Muscle layer of colon (tissue), 2 donors: ENCODE measurements around the gene DBH.

Experiments used
- H3K27ac ChIP-seq: one replicate; pipeline ENCODE4 v1.7.0; 2013; ENCODE audit warnings: low read depth, mild to moderate bottlenecking, low read length, moderate library complexity
- H3K27me3 ChIP-seq, 2 donors: one replicate each; pipeline ENCODE4 v1.7.0; 2013; ENCODE audit warnings: low read length in 2 of 2, mild to moderate bottlenecking in 2 of 2; ENCODE audit not compliant: insufficient read depth in 2 of 2, control insufficient read depth in 1 of 2
- H3K36me3 ChIP-seq: one replicate; pipeline ENCODE4 v1.7.0; 2013; ENCODE audit warnings: mild to moderate bottlenecking, low read length; ENCODE audit not compliant: insufficient read depth
- H3K4me1 ChIP-seq: one replicate; pipeline ENCODE4 v1.7.0; 2013; ENCODE audit warnings: mild to moderate bottlenecking, low read length; ENCODE audit not compliant: insufficient read depth
- H3K4me3 ChIP-seq, 2 donors: one replicate each; pipeline ENCODE4 v1.7.0; 2013; ENCODE audit warnings: low read length in 2 of 2, low read depth in 1 of 2, mild to moderate bottlenecking in 1 of 2, moderate library complexity in 1 of 2
- H3K9ac ChIP-seq: one replicate; pipeline ENCODE4 v1.7.0; 2013; ENCODE audit warnings: low read length
- H3K9me3 ChIP-seq: one replicate; pipeline ENCODE4 v1.7.0; 2013; ENCODE audit warnings: mild to moderate bottlenecking, low read length
- donor health status: abdominal sarcoma.
- donor health status: Adenocarcinoma of cecum.

Gene DBH

GRCh38 chr9:133595910-133596309 is 40.3 kb upstream of the DBH start:
- Histone ChIP-seq H3K9ac (no peak overlapping the region), H3K27ac (no peak overlapping the region), H3K27me3 (peaks cover 0 to 10% of the 10 kb centered on the region in 2 donors), H3K9me3 (peaks cover 12% of the 10 kb centered on the region), H3K36me3 (no peaks in the 10 kb centered on the region), H3K4me3 (no peak overlapping the region), H3K4me1 (no peaks in the 10 kb centered on the region)

GRCh38 chr9:133597316-133597957 is 38.7 kb upstream of the DBH start:
- Histone ChIP-seq H3K4me1 (no peaks in the 10 kb centered on the region), H3K4me3 (no peak overlapping the region), H3K27ac (no peak overlapping the region), H3K36me3 (no peaks in the 10 kb centered on the region), H3K27me3 (peaks cover 0 to under 1% of the 10 kb centered on the region in 2 donors), H3K9ac (no peak overlapping the region), H3K9me3 (peaks cover 12% of the 10 kb centered on the region)

GRCh38 chr9:133598978-133599377 is 37.2 kb upstream of the DBH start:
- H3K27ac ChIP-seq, result no peak overlapping the region
- H3K27me3 ChIP-seq, result no peaks in the 10 kb centered on the region
- no peak overlapping the region for H3K9ac ChIP-seq
- peaks cover 12% of the 10 kb centered on the region for H3K9me3 ChIP-seq
- H3K36me3 ChIP-seq, result no peaks in the 10 kb centered on the region
- H3K4me1 ChIP-seq, result no peaks in the 10 kb centered on the region
- no peak overlapping the region for H3K4me3 ChIP-seq

- H3K36me3 ChIP-seq, result no peaks in the 10 kb centered on the region
- peaks cover 12% of the 10 kb centered on the region for H3K9me3 ChIP-seq
- H3K4me3 ChIP-seq, result no peak overlapping the region
- no peak overlapping the region for H3K27ac ChIP-seq
- H3K4me1 ChIP-seq, result no peaks in the 10 kb centered on the region
- H3K27me3 ChIP-seq, result peaks cover 0 to 6% of the 10 kb centered on the region in 2 donors
- H3K9ac ChIP-seq, result no peak overlapping the region
Observed at GRCh38 chr9:133599470-133600173, 36.5 kb upstream of the DBH start.

GRCh38 chr9:133600739-133601138 is 35.4 kb upstream of the DBH start:
- no peak overlapping the region for H3K27ac ChIP-seq
- no peaks in the 10 kb centered on the region for H3K4me1 ChIP-seq
- no peaks in the 10 kb centered on the region for H3K36me3 ChIP-seq
- H3K27me3 ChIP-seq, result peaks cover 0 to 7% of the 10 kb centered on the region in 2 donors
- H3K9ac ChIP-seq, result no peak overlapping the region
- H3K4me3 ChIP-seq, result no peak overlapping the region
- H3K9me3 ChIP-seq, result peaks cover 12% of the 10 kb centered on the region

GRCh38 chr9:133601746-133602145 is 34.4 kb upstream of the DBH start:
- H3K9ac ChIP-seq, result no peak overlapping the region
- H3K4me1 ChIP-seq, result no peaks in the 10 kb centered on the region
- H3K4me3 ChIP-seq, result no peak overlapping the region
- peaks cover 9% of the 10 kb centered on the region for H3K9me3 ChIP-seq
- no peaks in the 10 kb centered on the region for H3K36me3 ChIP-seq
- no peak overlapping the region for H3K27ac ChIP-seq
- H3K27me3 ChIP-seq, result peaks cover 0 to 14% of the 10 kb centered on the region in 2 donors

GRCh38 chr9:133602277-133602676 is 33.9 kb upstream of the DBH start:
- Histone ChIP-seq H3K9me3 (peaks cover 3% of the 10 kb centered on the region), H3K27me3 (peaks cover 4 to 17% of the 10 kb centered on the region in 2 donors), H3K4me1 (no peaks in the 10 kb centered on the region), H3K36me3 (no peaks in the 10 kb centered on the region), H3K4me3 (no peak overlapping the region), H3K9ac (no peak overlapping the region), H3K27ac (no peak overlapping the region)

- no peaks in the 10 kb centered on the region for H3K9me3 ChIP-seq
- no peaks in the 10 kb centered on the region for H3K36me3 ChIP-seq
- H3K27ac ChIP-seq, result no peak overlapping the region
- no peaks in the 10 kb centered on the region for H3K4me1 ChIP-seq
- H3K4me3 ChIP-seq, result no peak overlapping the region
- H3K27me3 ChIP-seq, result peaks cover 8 to 27% of the 10 kb centered on the region in 2 donors
- no peak overlapping the region for H3K9ac ChIP-seq
Observed at GRCh38 chr9:133603135-133603927, 32.8 kb upstream of the DBH start.

GRCh38 chr9:133604214-133604613 is 31.9 kb upstream of the DBH start:
- Histone ChIP-seq H3K9ac (no peak overlapping the region), H3K27me3 (peaks cover 12 to 34% of the 10 kb centered on the region in 2 donors), H3K27ac (no peak overlapping the region), H3K4me1 (no peaks in the 10 kb centered on the region), H3K9me3 (no peaks in the 10 kb centered on the region), H3K36me3 (no peaks in the 10 kb centered on the region), H3K4me3 (no peak overlapping the region)

GRCh38 chr9:133604856-133605255 is 31.3 kb upstream of the DBH start:
- Histone ChIP-seq H3K4me3 (no peak overlapping the region), H3K27me3 (peaks cover 17 to 38% of the 10 kb centered on the region in 2 donors), H3K36me3 (no peaks in the 10 kb centered on the region), H3K27ac (no peak overlapping the region), H3K9me3 (no peaks in the 10 kb centered on the region), H3K9ac (no peak overlapping the region), H3K4me1 (no peaks in the 10 kb centered on the region)

GRCh38 chr9:133605446-133605845 is 30.7 kb upstream of the DBH start:
- no peaks in the 10 kb centered on the region for H3K4me1 ChIP-seq
- no peaks in the 10 kb centered on the region for H3K36me3 ChIP-seq
- no peak overlapping the region for H3K9ac ChIP-seq
- H3K4me3 ChIP-seq, result no peak overlapping the region
- no peaks in the 10 kb centered on the region for H3K9me3 ChIP-seq
- no peak overlapping the region for H3K27ac ChIP-seq
- H3K27me3 ChIP-seq, result peaks cover 19 to 42% of the 10 kb centered on the region in 2 donors
